IMR-90 (cell line): ENCODE measurements around the gene MAGI2. TPM values are rescaled to one million over a fixed set of nuclear protein-coding genes. Genes with fewer than 3 reads are reported as not detected.
"Not testable (repeated sequence)": the region's sequence is repeated elsewhere in the genome, so short reads cannot be mapped to it uniquely, and the experiment has no call there.

ENCODE experiments used
- ATAC-seq: fragments of 200-7000 bp; cut with Tn5 transposase; 2 replicates; pipeline ENCODE4 v1.9.1; 2020; ENCODE audit warnings: low read depth, mild to moderate bottlenecking, moderate library complexity
- BruUV-seq: library from RNA; stranded (reverse); fragments of 400-500 nt; replicated peaks from 2 replicates; lab custom pipeline; 2021; lab: Mats Ljungman, UMichigan
- CTCF ChIA-PET: fragments of 300-600 bp; formaldehyde crosslinking; extraction: SDS; loops from one replicate; lab custom pipeline; 2021; ENCODE audit warnings: antibody characterized with exemption; lab: Yijun Ruan, JAX
- POLR2A ChIA-PET: fragments of 300-600 bp; sonication (Branson Sonifier 250); formaldehyde crosslinking; loops from one replicate; lab custom pipeline; 2022; ENCODE audit warnings: antibody characterized with exemption; ENCODE audit not compliant: unreplicated experiment; lab: Charles Lee
- DNase-seq: peaks from one replicate; pipeline ENCODE4 v3.0.0; 2013
- H2AFZ ChIP-seq: replicated peaks from 2 replicates; pipeline ENCODE3; 2013; ENCODE audit warnings: low read length, mild to moderate bottlenecking; ENCODE audit not compliant: poor library complexity
- H2AK5ac ChIP-seq: 2 replicates; pipeline ENCODE4 v1.6.1; 2013; ENCODE audit warnings: low read depth, low read length, inconsistent platforms
- H2AK9ac ChIP-seq: replicated peaks from 2 replicates; pipeline ENCODE3; 2013; ENCODE audit warnings: mild to moderate bottlenecking, low read depth, low read length, moderate library complexity; ENCODE audit not compliant: poor library complexity
- H2BK120ac ChIP-seq: 2 replicates; pipeline ENCODE4 v1.6.1; 2013; ENCODE audit warnings: low read depth, low read length, inconsistent platforms
- H2BK15ac ChIP-seq: 3 replicates; pipeline ENCODE4 v1.6.1; 2013; ENCODE audit warnings: low read depth, low read length, inconsistent platforms
- H2BK20ac ChIP-seq: 2 replicates; pipeline ENCODE4 v1.6.1; 2013; ENCODE audit warnings: low read depth, mild to moderate bottlenecking, inconsistent platforms, low read length, moderate library complexity
- H2BK5ac ChIP-seq: 2 replicates; pipeline ENCODE4 v1.6.1; 2013; ENCODE audit warnings: mild to moderate bottlenecking, low read depth, low read length, inconsistent platforms; ENCODE audit not compliant: poor library complexity, severe bottlenecking
- H3K14ac ChIP-seq: replicated peaks from 2 replicates; pipeline ENCODE4 v1.6.1; 2013; ENCODE audit warnings: low read depth, low read length, inconsistent platforms
- H3K18ac ChIP-seq: 2 replicates; pipeline ENCODE4 v1.6.1; 2013; ENCODE audit warnings: low read depth, low read length, control low read depth
- H3K23ac ChIP-seq: 2 replicates; pipeline ENCODE4 v1.6.1; 2013; ENCODE audit warnings: low read depth, low read length, inconsistent platforms
- H3K27ac ChIP-seq: 2 replicates; pipeline ENCODE4 v1.5.1; 2013; ENCODE audit warnings: mild to moderate bottlenecking, control low read depth, low read length; ENCODE audit not compliant: insufficient read depth
- H3K27me3 ChIP-seq: 2 replicates; pipeline ENCODE4 v1.6.1; 2013; ENCODE audit warnings: low read length; ENCODE audit not compliant: control insufficient read depth, insufficient read depth
- H3K36me3 ChIP-seq: 2 replicates; pipeline ENCODE4 v1.6.1; 2013; ENCODE audit warnings: low read length, mixed read lengths; ENCODE audit not compliant: control insufficient read depth, insufficient read depth
- H3K4ac ChIP-seq: 2 replicates; pipeline ENCODE4 v1.6.1; 2013; ENCODE audit warnings: low read depth, low read length, inconsistent platforms
- H3K4me1 ChIP-seq: 2 replicates; pipeline ENCODE4 v1.6.1; 2013; ENCODE audit warnings: low read length, mixed read lengths; ENCODE audit not compliant: control insufficient read depth, insufficient read depth
- H3K4me2 ChIP-seq: 2 replicates; pipeline ENCODE4 v1.6.1; 2013; ENCODE audit warnings: low read depth, mild to moderate bottlenecking, control low read depth, low read length, moderate library complexity
- H3K4me3 ChIP-seq: 2 replicates; pipeline ENCODE4 v1.5.1; 2013; ENCODE audit warnings: low read depth, mild to moderate bottlenecking, control low read depth, low read length, moderate library complexity; ENCODE audit not compliant: insufficient read depth
- H3K56ac ChIP-seq: 2 replicates; pipeline ENCODE4 v1.6.1; 2013; ENCODE audit warnings: low read length, inconsistent platforms; ENCODE audit not compliant: insufficient read depth; ENCODE audit errors: extremely low read depth
- H3K79me1 ChIP-seq, 2 experiments: 2 replicates each; pipeline ENCODE4 v1.6.1; 2013; ENCODE audit warnings: low read length in 2 of 2, inconsistent platforms in 1 of 2, low read depth in 1 of 2
- H3K9ac ChIP-seq: 2 replicates; pipeline ENCODE4 v1.6.1; 2013; ENCODE audit warnings: low read depth, low read length, control low read depth
- H3K9me1 ChIP-seq: 2 replicates; pipeline ENCODE4 v1.6.1; 2013; ENCODE audit warnings: low read length, inconsistent platforms; ENCODE audit not compliant: insufficient read depth
- H3K9me3 ChIP-seq: 2 replicates; pipeline ENCODE4 v1.6.1; 2013; ENCODE audit warnings: low read length; ENCODE audit not compliant: control insufficient read depth, insufficient read depth
- H4K20me1 ChIP-seq: 2 replicates; pipeline ENCODE4 v1.6.1; 2013; ENCODE audit warnings: low read length, inconsistent platforms; ENCODE audit not compliant: insufficient read depth
- H4K5ac ChIP-seq: 2 replicates; pipeline ENCODE4 v1.6.1; 2013; ENCODE audit warnings: mild to moderate bottlenecking, low read depth, low read length, control low read depth
- H4K8ac ChIP-seq, 2 experiments: 2 replicates each; pipeline ENCODE4 v1.6.1; 2013; ENCODE audit warnings: low read depth in 2 of 2, low read length in 2 of 2, control low read depth in 1 of 2, inconsistent platforms in 1 of 2
- H4K91ac ChIP-seq: 2 replicates; pipeline ENCODE4 v1.6.1; 2013; ENCODE audit warnings: low read depth, low read length, inconsistent platforms; ENCODE audit not compliant: insufficient read depth
- CEBPB ChIP-seq: IDR thresholded peaks from 2 replicates; pipeline ENCODE4 v1.6.1; 2012; ENCODE audit warnings: low read depth, low read length, improper control_type of control experiment
- ELK1 ChIP-seq: fragments of 150-350 bp; IDR thresholded peaks from 2 replicates; pipeline ENCODE4 v1.6.1; 2016; ENCODE audit warnings: low read depth, mild to moderate bottlenecking, low read length, moderate library complexity, borderline replicate concordance
- RFX5 ChIP-seq: IDR thresholded peaks from 2 replicates; pipeline ENCODE4 v1.8.0; 2012; ENCODE audit warnings: low read depth, mild to moderate bottlenecking, low read length, moderate library complexity
- WGBS, 2 experiments: methylation state at CpG; one replicate each; pipeline versions ENCODE4 v1.1.5 to v1.1.7; 2013; ENCODE audit warnings: missing lambda C conversion rate in 2 of 2; ENCODE audit not compliant: insufficient read length in 1 of 2; ENCODE audit errors: extremely low coverage in 2 of 2; 5-methylcytosine and 5-hydroxymethylcytosine counted together
- dilution Hi-C: fragments of 300-500 bp; cut with HindIII; formaldehyde crosslinking; loops from one replicate; pipeline ENCODE4 v1.14.3; 2018; ENCODE audit warnings: low sequenced_read_pairs; ENCODE audit not compliant: unreplicated experiment
- in situ Hi-C: fragments of 300-500 bp; cut with MboI; formaldehyde crosslinking; loops from 3 replicates; pipeline ENCODE4 v1.14.3; 2019; ENCODE audit warnings: low sequenced_read_pairs, inconsistent platforms, mixed read lengths
- intact Hi-C: fragments of 100-400 bp; cut with micrococcal nuclease; formaldehyde crosslinking; loops from 2 replicates; pipeline ENCODE4 v1.10.0; 2022
- polyA plus RNA-seq, 3 experiments: library from polyadenylated mRNA; depleted of rRNA; stranded (reverse); fragments of >200 nt; gene quantifications; 2 replicates each; pipeline ENCODE4 v1.2.3, GENCODE V29; 2012; ENCODE audit warnings: low replicate concordance in 1 of 3
- total RNA-seq: library from RNA; depleted of rRNA; stranded (reverse); fragments of >200 nt; gene quantifications from 2 replicates; pipeline ENCODE4 v1.2.3, GENCODE V29; 2012

The MAGI2 gene
- total and polyA plus RNA-seq, 2 of the 4 experiments (the other 2 are of a cell fraction) = 2.5 to 17.9 TPM

GRCh38 chr7:79451580-79451979, 1.9 kb downstream of the MAGI2 start (continued):
- no peak for TF ChIP-seq ELK1
- no peak for TF ChIP-seq RFX5
- no peak for TF ChIP-seq CEBPB

- H3K9me1 ChIP-seq, H3K9ac ChIP-seq, H3K56ac ChIP-seq, H2BK15ac ChIP-seq, H3K36me3 ChIP-seq, intact Hi-C loops, in situ Hi-C loops, H3K4me3 ChIP-seq, H3K18ac ChIP-seq, H2BK120ac ChIP-seq, H2AFZ ChIP-seq, H3K27ac ChIP-seq, H3K4me2 ChIP-seq, H3K4me1 ChIP-seq, BruUV-seq, CTCF ChIA-PET, H3K9me3 ChIP-seq, H4K20me1 ChIP-seq, H2BK20ac ChIP-seq, H2BK5ac ChIP-seq, dilution Hi-C loops, POLR2A ChIA-PET, H3K4ac ChIP-seq, H2AK9ac ChIP-seq, H3K23ac ChIP-seq, H4K8ac ChIP-seq, H3K27me3 ChIP-seq, H4K91ac ChIP-seq, H2AK5ac ChIP-seq: not testable (repeated sequence)
- Histone ChIP-seq H3K14ac (0 out of 2 replicates have a peak overlapping the region, but pooled peaks have one; percentile 23), H3K79me1 (peaks cover 9 to 29% of the 10 kb centered on the region in 2 experiments; a peak in 3 of 4 replicates), H4K5ac (peak overlapping the region; percentile 31; the same call in 1 of the 2 replicates)
- peak; percentile 21; the same call in 1 of the 2 replicates for ATAC-seq
- no CpG with 5 or more reads among the region's 3 CpGs for WGBS, 2 experiments
- peak; percentile 51 for DNase-seq
These were observed 10.7 kb downstream of the MAGI2 start for GRCh38 chr7:79442766-79443165.
